Measurements from ENCODE around the gene TECTA. TPM values are rescaled to one million over a fixed set of nuclear protein-coding genes. Genes with fewer than 3 reads are reported as not detected.

The TECTA gene
- total and polyA plus RNA-seq, 2 donors (not counting 1 experiment from before 2014, with no cell fraction given), result 0.30 to 0.33 TPM

DNA sequence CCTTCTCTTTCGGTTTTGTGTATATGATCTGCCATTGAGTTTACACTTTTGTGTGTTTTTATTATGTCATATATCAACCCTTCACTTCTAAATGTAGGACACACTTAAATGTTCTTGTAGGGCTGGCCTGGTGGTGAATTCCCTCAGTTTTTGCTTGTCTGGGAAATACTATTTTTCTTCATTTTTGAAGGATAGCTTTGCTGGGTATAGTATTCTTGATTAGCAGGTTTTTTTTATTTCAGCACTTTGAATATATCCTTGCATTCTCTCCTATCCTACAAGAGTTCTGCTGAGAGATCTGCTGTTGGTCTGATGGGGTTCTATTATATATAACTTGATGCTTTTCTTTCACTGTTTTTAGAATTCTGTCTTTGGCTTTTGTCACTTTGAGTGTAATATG is 79.1 kb downstream of the TECTA start:
- no peaks in the 10 kb centered on the region for H3K4me1 ChIP-seq (ENCODE audit: control insufficient read depth, extremely low read depth, insufficient read depth, low read length)
- H3K79me2 ChIP-seq (ENCODE audit: control insufficient read depth, insufficient read depth, low read length), result no peaks in the 10 kb centered on the region
- H3K36me3 ChIP-seq (ENCODE audit: control insufficient read depth, insufficient read depth, low read length), result no peaks in the 10 kb centered on the region
- no peak overlapping the region for H3K4me3 ChIP-seq (replicated peaks in 1 of 4; ENCODE audit: control extremely low read depth in 1 of 4, insufficient read depth in 1 of 4, low read depth in 3 of 4, low read length in 4 of 4)
- no peaks in the 10 kb centered on the region for H3K27me3 ChIP-seq (ENCODE audit: control insufficient read depth, insufficient read depth, low read length)
- no peak overlapping the region for H2AFZ ChIP-seq (ENCODE audit: low read length)
- no peak overlapping the region for H3K27ac ChIP-seq (ENCODE audit: insufficient read depth, low read length)
- no peak for TF ChIP-seq EZH2 (IDR thresholded peaks at IDR 0.05; ENCODE audit: low read length, missing control alignments)
- TF ChIP-seq, protein P1, sequence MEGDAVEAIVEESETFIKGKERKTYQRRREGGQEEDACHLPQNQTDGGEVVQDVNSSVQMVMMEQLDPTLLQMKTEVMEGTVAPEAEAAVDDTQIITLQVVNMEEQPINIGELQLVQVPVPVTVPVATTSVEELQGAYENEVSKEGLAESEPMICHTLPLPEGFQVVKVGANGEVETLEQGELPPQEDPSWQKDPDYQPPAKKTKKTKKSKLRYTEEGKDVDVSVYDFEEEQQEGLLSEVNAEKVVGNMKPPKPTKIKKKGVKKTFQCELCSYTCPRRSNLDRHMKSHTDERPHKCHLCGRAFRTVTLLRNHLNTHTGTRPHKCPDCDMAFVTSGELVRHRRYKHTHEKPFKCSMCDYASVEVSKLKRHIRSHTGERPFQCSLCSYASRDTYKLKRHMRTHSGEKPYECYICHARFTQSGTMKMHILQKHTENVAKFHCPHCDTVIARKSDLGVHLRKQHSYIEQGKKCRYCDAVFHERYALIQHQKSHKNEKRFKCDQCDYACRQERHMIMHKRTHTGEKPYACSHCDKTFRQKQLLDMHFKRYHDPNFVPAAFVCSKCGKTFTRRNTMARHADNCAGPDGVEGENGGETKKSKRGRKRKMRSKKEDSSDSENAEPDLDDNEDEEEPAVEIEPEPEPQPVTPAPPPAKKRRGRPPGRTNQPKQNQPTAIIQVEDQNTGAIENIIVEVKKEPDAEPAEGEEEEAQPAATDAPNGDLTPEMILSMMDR (conservative IDR thresholded peaks at IDR 0.05 in 1 of 2, IDR thresholded peaks at IDR 0.05 in 1 of 2; ENCODE audit: low read depth in 1 of 2, low read length in 2 of 2), result no peak
- H3K9ac ChIP-seq (ENCODE audit: insufficient read depth, low read length), result no peak overlapping the region
- H3K9me3 ChIP-seq (ENCODE audit: control insufficient read depth, insufficient read depth, low read depth, low read length), result no peaks in the 10 kb centered on the region
- DNase-seq (ENCODE audit: low read depth in 2 of 2), result no peak
- no peak overlapping the region for H3K4me2 ChIP-seq (ENCODE audit: extremely low read depth, insufficient read depth, low read length)
- no peaks in the 10 kb centered on the region for H4K20me1 ChIP-seq (ENCODE audit: control insufficient read depth, extremely low read depth, insufficient read depth, low read length)

DNA sequence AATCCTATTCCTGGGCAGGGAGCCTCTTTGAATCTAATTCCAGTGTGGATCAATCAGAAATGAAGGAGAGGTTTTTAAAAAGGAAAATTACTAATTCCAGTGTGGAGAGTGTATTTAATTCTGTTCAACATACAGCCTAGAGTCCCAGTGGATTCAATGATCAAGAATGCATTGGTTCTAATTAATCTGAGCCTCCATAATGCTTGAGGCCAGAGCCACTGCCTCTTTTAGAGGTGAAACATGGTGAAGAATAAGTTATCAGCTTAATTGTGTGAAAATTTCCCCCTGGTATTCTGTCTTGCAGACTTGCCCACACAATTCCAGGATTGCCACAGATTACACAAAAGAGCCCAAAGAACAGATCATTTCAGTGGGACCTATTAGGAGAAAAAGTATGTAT is 87.7 kb downstream of the TECTA start:
- no peak overlapping the region for H3K9ac ChIP-seq (ENCODE audit: insufficient read depth, low read length)

DNA sequence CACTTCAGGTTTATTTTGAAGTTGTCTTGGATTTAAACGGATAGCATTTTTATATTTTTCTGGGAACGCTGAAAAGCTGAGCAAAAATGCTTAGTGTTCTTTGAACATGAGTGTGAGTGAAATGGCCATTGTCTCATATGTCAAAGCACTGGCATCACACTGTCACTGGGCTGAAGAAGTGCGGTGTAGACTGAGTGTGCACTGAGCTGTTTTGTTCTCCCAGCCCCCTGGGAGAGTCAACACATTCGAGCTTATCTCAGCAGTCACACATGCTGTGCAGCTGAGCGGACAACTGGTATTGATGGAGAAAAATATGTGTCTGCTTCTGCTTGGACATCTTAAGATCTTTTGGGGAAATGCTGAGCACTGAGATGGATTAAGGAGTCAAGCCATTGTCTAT is 90.8 kb downstream of the TECTA start:
- Histone ChIP-seq H3K4me2 (ENCODE audit: extremely low read depth, insufficient read depth, low read length) (no peak overlapping the region), H3K9me3 (ENCODE audit: control insufficient read depth, insufficient read depth, low read depth, low read length) (no peaks in the 10 kb centered on the region), H3K27ac (ENCODE audit: insufficient read depth, low read length) (no peak overlapping the region), H3K27me3 (ENCODE audit: control insufficient read depth, insufficient read depth, low read length) (peaks cover 2% of the 10 kb centered on the region), H2AFZ (ENCODE audit: low read length) (no peak overlapping the region), H3K36me3 (ENCODE audit: control insufficient read depth, insufficient read depth, low read length) (no peaks in the 10 kb centered on the region), H3K4me1 (ENCODE audit: control insufficient read depth, extremely low read depth, insufficient read depth, low read length) (no peaks in the 10 kb centered on the region), H3K9ac (ENCODE audit: insufficient read depth, low read length) (no peak overlapping the region), H3K79me2 (ENCODE audit: control insufficient read depth, insufficient read depth, low read length) (no peaks in the 10 kb centered on the region), H4K20me1 (ENCODE audit: control insufficient read depth, extremely low read depth, insufficient read depth, low read length) (no peaks in the 10 kb centered on the region), H3K4me3 (replicated peaks in 1 of 4; ENCODE audit: control extremely low read depth in 1 of 4, insufficient read depth in 1 of 4, low read depth in 3 of 4, low read length in 4 of 4) (no peak overlapping the region)
- no peak for DNase-seq (ENCODE audit: low read depth in 2 of 2)
- TF ChIP-seq, protein P1 (conservative IDR thresholded peaks at IDR 0.05 in 1 of 2, IDR thresholded peaks at IDR 0.05 in 1 of 2; ENCODE audit: low read depth in 1 of 2, low read length in 2 of 2), result no peak

More for the DNA sequence above, 87.7 kb downstream of the TECTA start:
- H3K9me3 ChIP-seq (ENCODE audit: control insufficient read depth, insufficient read depth, low read depth, low read length), result no peaks in the 10 kb centered on the region
- H3K36me3 ChIP-seq (ENCODE audit: control insufficient read depth, insufficient read depth, low read length), result no peaks in the 10 kb centered on the region
- no peak overlapping the region for H3K4me2 ChIP-seq (ENCODE audit: extremely low read depth, insufficient read depth, low read length)
- no peaks in the 10 kb centered on the region for H3K27me3 ChIP-seq (ENCODE audit: control insufficient read depth, insufficient read depth, low read length)
- no peaks in the 10 kb centered on the region for H4K20me1 ChIP-seq (ENCODE audit: control insufficient read depth, extremely low read depth, insufficient read depth, low read length)
- no peak for DNase-seq (ENCODE audit: low read depth in 2 of 2)
- H3K4me1 ChIP-seq (ENCODE audit: control insufficient read depth, extremely low read depth, insufficient read depth, low read length), result no peaks in the 10 kb centered on the region
- no peak overlapping the region for H3K27ac ChIP-seq (ENCODE audit: insufficient read depth, low read length)
- no peak overlapping the region for H2AFZ ChIP-seq (ENCODE audit: low read length)
- H3K79me2 ChIP-seq (ENCODE audit: control insufficient read depth, insufficient read depth, low read length), result no peaks in the 10 kb centered on the region
- H3K4me3 ChIP-seq (replicated peaks in 1 of 4; ENCODE audit: control extremely low read depth in 1 of 4, insufficient read depth in 1 of 4, low read depth in 3 of 4, low read length in 4 of 4), result no peak overlapping the region
- no peak for TF ChIP-seq EZH2 (IDR thresholded peaks at IDR 0.05; ENCODE audit: low read length, missing control alignments)
- TF ChIP-seq, protein P1 (conservative IDR thresholded peaks at IDR 0.05 in 1 of 2, IDR thresholded peaks at IDR 0.05 in 1 of 2; ENCODE audit: low read depth in 1 of 2, low read length in 2 of 2), result no peak
